NT2/D1 (cell line): Measurements from ENCODE around the gene CENPC.

Experiments used
- SUZ12 ChIP-seq: IDR thresholded peaks from 2 replicates; pipeline ENCODE4 v1.6.1; 2011; ENCODE audit not compliant: insufficient read length, insufficient read depth; ENCODE audit errors: extremely low read depth
- YY1 ChIP-seq: IDR thresholded peaks from 2 replicates; pipeline ENCODE4 v1.6.1; 2011; ENCODE audit not compliant: insufficient read length, insufficient read depth
- ZNF274 ChIP-seq: IDR thresholded peaks from 2 replicates; pipeline ENCODE4 v1.6.1; 2011; ENCODE audit warnings: mild to moderate bottlenecking, low read depth, low read length

- TF ChIP-seq YY1, result no peak
- TF ChIP-seq ZNF274, result no peak
- no peak for TF ChIP-seq SUZ12
These were observed 93.8 kb downstream of the CENPC start for GRCh38 chr4:67451464-67451863.
